Common myeloid progenitor, CD34-positive (primary cell): ENCODE data around the gene MEGF6.

ENCODE experiments used
- CTCF ChIA-PET: fragments of 350-600 bp; sonication (Branson Sonifier 250); formaldehyde crosslinking; loops from one replicate; lab custom pipeline; 2021; ENCODE audit warnings: antibody characterized with exemption; lab: Charles Lee
- POLR2A ChIA-PET: fragments of 350-600 bp; sonication (Branson Sonifier 250); formaldehyde crosslinking; loops from one replicate; lab custom pipeline; 2021; ENCODE audit warnings: antibody characterized with exemption; lab: Charles Lee
- DNase-seq, 3 donors: peaks; one replicate each; pipeline versions ENCODE4 v3.0.0 to v3.0.0-alpha.2; 2013
- H3K27ac ChIP-seq, 2 experiments: 1 replicate in 1 of 2; 2 replicates in 1 of 2; pipeline ENCODE4 v1.7.0; 2013; ENCODE audit warnings: inconsistent platforms in 2 of 2, low read length in 2 of 2, mild to moderate bottlenecking in 2 of 2, low read depth in 1 of 2, moderate library complexity in 1 of 2; ENCODE audit not compliant: severe bottlenecking in 2 of 2, insufficient read depth in 1 of 2, poor library complexity in 1 of 2
- H3K27me3 ChIP-seq, 5 experiments: replicated peaks in 2 of 5; 1 replicate in 3 of 5; 2 replicates in 2 of 5; pipeline versions ENCODE4 v1.6.1 to v1.7.0; 2013; ENCODE audit warnings: low read length in 4 of 5, mild to moderate bottlenecking in 2 of 5, moderate library complexity in 2 of 5, inconsistent platforms in 1 of 5; ENCODE audit not compliant: insufficient read depth in 5 of 5, control insufficient read depth in 4 of 5
- H3K36me3 ChIP-seq, 4 experiments: 1 replicate in 2 of 4; 2 replicates in 2 of 4; pipeline versions ENCODE4 v1.6.1 to v1.7.0; 2013; ENCODE audit warnings: low read length in 3 of 4, control low read depth in 1 of 4, mild to moderate bottlenecking in 1 of 4; ENCODE audit not compliant: control insufficient read depth in 4 of 4, insufficient read depth in 4 of 4
- H3K4me1 ChIP-seq, 4 experiments: 1 replicate in 3 of 4; 2 replicates in 1 of 4; pipeline versions ENCODE4 v1.6.1 to v1.7.1; 2013; ENCODE audit warnings: low read length in 3 of 4, mild to moderate bottlenecking in 3 of 4, control low read depth in 1 of 4, inconsistent platforms in 1 of 4, moderate library complexity in 1 of 4; ENCODE audit not compliant: control insufficient read depth in 4 of 4, insufficient read depth in 4 of 4; ENCODE audit errors: control extremely low read depth in 1 of 4
- H3K4me3 ChIP-seq, 7 experiments: 1 replicate in 4 of 7; 2 replicates in 3 of 7; pipeline versions ENCODE4 v1.5.1 to v1.7.0; 2013; ENCODE audit warnings: mild to moderate bottlenecking in 7 of 7, low read length in 6 of 7, moderate library complexity in 6 of 7, inconsistent platforms in 2 of 7, low read depth in 2 of 7, control low read depth in 1 of 7; ENCODE audit not compliant: insufficient read depth in 4 of 7, control insufficient read depth in 1 of 7; ENCODE audit errors: extremely low read depth in 1 of 7
- H3K9me3 ChIP-seq, 5 experiments: 1 replicate in 4 of 5; 2 replicates in 1 of 5; pipeline versions ENCODE4 v1.6.1 to v1.7.1; 2013; ENCODE audit warnings: low read length in 4 of 5, mild to moderate bottlenecking in 2 of 5, inconsistent platforms in 1 of 5, low read depth in 1 of 5, moderate library complexity in 1 of 5; ENCODE audit not compliant: control insufficient read depth in 4 of 5, insufficient read depth in 2 of 5; ENCODE audit errors: control extremely low read depth in 1 of 5
- WGBS: methylation state at CpG from one replicate; pipeline ENCODE4 v1.1.5; 2013; ENCODE audit not compliant: insufficient coverage; 5-methylcytosine and 5-hydroxymethylcytosine counted together

The MEGF6 gene

DNA sequence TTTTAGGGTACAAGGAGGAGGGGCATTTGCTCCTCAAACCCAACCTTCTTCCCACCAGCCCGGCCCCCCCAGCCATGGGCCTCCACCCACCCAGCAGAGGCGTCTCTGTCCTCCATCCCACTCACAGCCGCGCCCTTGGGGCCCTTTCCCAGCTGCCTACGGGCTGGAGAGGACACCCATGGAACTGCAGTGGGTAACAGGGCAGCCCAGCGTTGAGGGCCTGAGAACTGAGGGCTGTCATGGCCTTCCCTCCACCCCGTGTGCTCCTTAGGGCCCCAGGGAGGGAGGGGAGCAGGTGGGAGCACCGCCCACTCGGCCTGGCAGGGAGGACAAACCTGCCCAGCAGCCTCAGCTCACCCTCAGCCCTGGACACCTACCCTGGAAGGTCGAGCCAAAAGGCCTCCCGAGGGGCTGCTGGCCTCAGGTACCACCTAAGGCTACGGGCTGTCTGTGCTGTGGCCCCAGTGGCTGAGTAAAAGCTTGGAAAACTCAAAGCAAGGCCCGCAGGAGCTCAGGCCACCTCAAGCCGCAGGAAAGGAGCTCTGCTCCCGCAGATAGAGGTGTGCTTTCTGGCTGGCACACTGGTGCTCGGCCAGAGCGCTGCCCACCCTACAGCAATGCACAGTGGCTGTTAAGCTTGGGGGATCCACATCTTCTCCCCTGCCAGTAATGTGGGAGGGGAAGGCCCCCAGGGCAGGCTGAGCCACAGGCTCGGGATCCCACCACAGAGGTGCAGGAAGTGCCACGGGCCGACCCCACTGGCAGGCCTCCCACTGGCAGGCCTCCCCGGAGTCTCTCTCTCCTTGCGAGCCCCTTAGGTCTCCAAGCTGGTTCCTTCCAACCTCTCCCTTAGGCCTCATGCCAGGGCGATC lies 159.1 kb downstream of the MEGF6 start:
- no peaks in the 10 kb centered on the region for H3K36me3 ChIP-seq
- no peak for DNase-seq
- no peak overlapping the region for H3K4me3 ChIP-seq
- ChIA-PET POLR2A (no interaction called here), CTCF (interaction anchor here (0.7 to 2.8 kb wide), 20 partner anchors 9 to 373 kb away, joined by 3 to 26 read pairs (median 6); no protein-coding TSS in a partner anchor)
- no peak overlapping the region for H3K27ac ChIP-seq
- 84% methylated on average over 21 of the region's 23 CpGs for WGBS
- peaks cover 0 to 2% (median 0%) of the 10 kb centered on the region in 5 experiments for H3K9me3 ChIP-seq
- peaks cover 0 to 10% (median 1%) of the 10 kb centered on the region in 5 experiments for H3K27me3 ChIP-seq
- H3K4me1 ChIP-seq = peaks cover 0 to 17% (median 11%) of the 10 kb centered on the region in 4 experiments

DNA sequence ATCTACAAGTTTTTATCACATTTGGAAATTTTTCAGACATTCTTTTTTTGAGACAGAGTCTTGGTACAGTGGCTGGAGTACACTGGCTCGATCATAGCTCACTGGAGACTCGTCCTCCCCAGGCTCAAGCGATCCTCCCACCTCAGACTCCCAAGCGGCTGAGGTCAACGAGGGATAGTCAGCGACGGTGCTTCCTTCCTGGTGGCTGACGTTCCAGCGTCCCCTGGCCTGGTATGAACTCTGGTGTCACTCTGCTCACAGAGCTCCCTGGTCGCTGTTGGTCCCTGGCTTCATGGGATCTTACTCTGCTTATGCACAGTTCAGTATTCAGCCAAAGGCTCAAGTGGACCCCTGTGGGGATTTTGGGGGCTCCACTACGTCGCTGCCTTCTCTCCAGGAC lies 160.3 kb downstream of the MEGF6 start:
- ChIA-PET CTCF (interaction anchor here (1.5 kb wide), 1 partner anchor 32 kb away, joined by 4 read pairs; no protein-coding TSS in a partner anchor), POLR2A (no interaction called here)
- no peak overlapping the region for H3K27ac ChIP-seq
- H3K4me3 ChIP-seq = no peak overlapping the region
- peaks cover 0 to 17% (median 11%) of the 10 kb centered on the region in 4 experiments for H3K4me1 ChIP-seq
- peaks cover 0 to 10% (median 1%) of the 10 kb centered on the region in 5 experiments for H3K27me3 ChIP-seq
- H3K36me3 ChIP-seq = no peaks in the 10 kb centered on the region
- 74% methylated on average over 12 of the region's 12 CpGs for WGBS
- no peak for DNase-seq
- H3K9me3 ChIP-seq = peaks cover 0 to 2% (median 0%) of the 10 kb centered on the region in 5 experiments

DNA sequence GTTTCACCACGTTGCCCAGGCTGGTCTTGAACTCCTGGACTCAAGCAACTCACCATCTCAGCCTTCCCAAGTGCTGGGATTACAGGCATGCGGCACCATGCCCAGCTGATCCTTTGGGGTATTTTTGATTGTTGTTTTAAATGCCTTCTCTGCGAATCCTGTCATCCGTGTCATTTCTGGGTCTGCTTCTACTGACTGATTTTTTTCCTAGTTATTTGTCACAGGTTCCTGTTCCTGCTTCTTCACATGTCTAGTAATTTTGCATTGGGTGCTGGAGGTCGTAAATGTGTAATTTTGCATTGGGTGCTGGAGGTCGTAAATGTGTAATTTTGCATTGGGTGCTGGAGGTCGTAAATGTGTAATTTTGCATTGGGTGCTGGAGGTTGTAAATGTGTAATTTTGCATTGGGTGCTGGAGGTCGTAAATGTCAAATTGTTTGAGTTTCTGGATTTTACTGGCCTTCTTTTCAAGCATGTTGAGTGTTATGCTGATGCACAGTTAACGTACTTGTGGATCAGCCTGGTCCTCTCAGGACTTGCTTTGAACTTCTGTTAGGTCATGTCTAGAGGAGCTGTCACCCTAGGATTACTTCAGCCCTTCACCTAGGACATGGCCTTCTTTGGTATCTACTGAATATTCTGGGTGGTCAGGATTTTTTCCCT lies 161.0 kb downstream of the MEGF6 start:
- H3K36me3 ChIP-seq = no peaks in the 10 kb centered on the region
- 85% methylated on average over 6 of the region's 9 CpGs for WGBS
- ChIA-PET CTCF (interaction anchor here (0.7 to 1.5 kb wide), 3 partner anchors 33 to 41 kb away, joined by 3 to 4 read pairs (median 3); no protein-coding TSS in a partner anchor), POLR2A (no interaction called here)
- peaks cover 0 to 17% (median 10%) of the 10 kb centered on the region in 4 experiments for H3K4me1 ChIP-seq
- DNase-seq = no peak
- H3K9me3 ChIP-seq = peaks cover 0 to 2% (median 0%) of the 10 kb centered on the region in 5 experiments
- H3K4me3 ChIP-seq = no peak overlapping the region
- peaks cover 0 to 10% (median 1%) of the 10 kb centered on the region in 5 experiments for H3K27me3 ChIP-seq
- no peak overlapping the region for H3K27ac ChIP-seq

DNA sequence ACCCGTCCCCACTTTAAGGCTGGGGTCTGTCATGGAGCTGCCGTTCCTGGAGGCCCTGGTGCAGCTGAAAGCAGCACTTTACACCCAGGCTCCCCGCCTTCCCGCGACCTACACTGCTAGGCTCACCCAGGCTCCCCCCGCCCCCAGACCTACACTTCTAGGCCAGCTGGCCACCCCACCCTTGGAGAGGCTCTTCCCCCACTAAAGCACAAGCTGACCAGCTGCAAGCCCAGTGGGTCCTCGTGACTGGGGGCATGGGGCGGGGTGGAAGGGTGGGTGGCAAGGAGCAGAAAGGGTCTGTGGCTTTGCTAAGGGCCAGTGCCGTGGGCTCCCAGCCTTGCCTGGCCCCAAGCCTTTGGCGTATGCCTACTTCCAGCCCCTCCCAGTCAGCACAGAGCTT lies 166.6 kb downstream of the MEGF6 start:
- H3K4me3 ChIP-seq = no peak overlapping the region
- DNase-seq = no peak
- ChIA-PET CTCF (no interaction called here), POLR2A (no interaction called here)
- no peaks in the 10 kb centered on the region for H3K4me1 ChIP-seq
- H3K27me3 ChIP-seq = peaks cover 0 to 26% (median 2%) of the 10 kb centered on the region in 5 experiments
- no peaks in the 10 kb centered on the region for H3K36me3 ChIP-seq
- no peak overlapping the region for H3K27ac ChIP-seq
- H3K9me3 ChIP-seq = peaks cover 0 to 2% (median 0%) of the 10 kb centered on the region in 5 experiments
- WGBS = 60% methylated on average over 3 of the region's 10 CpGs

DNA sequence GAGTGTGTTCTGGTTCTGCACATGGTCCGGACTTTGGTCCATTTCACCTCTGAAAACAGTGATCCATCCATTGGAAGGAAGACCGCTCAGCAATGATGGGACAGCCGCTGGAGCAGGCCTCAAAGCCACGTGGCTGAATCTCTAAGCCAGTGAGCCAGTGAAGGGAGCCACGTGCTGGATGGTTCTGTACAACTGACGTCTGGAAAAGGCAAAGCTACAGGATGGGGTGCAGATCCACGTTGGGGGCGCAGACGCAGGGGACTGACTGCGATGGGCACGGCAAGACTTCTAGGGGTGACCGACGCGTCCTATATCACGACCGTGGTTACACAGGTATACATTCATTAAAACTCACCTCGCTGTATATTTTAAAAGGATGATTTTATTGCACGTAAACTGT lies 167.0 kb downstream of the MEGF6 start:
- ChIA-PET POLR2A (no interaction called here), CTCF (interaction anchor here (1.4 kb wide), 1 partner anchor 8 kb away, joined by 5 read pairs; no protein-coding TSS in a partner anchor)
- no peak for DNase-seq
- Histone ChIP-seq H3K9me3 (peaks cover 0 to 2% (median 0%) of the 10 kb centered on the region in 5 experiments), H3K27ac (no peak overlapping the region), H3K36me3 (no peaks in the 10 kb centered on the region), H3K27me3 (peaks cover 0 to 26% (median 2%) of the 10 kb centered on the region in 5 experiments), H3K4me3 (no peak overlapping the region), H3K4me1 (no peaks in the 10 kb centered on the region)
- 96% methylated on average over 18 of the region's 18 CpGs for WGBS

DNA sequence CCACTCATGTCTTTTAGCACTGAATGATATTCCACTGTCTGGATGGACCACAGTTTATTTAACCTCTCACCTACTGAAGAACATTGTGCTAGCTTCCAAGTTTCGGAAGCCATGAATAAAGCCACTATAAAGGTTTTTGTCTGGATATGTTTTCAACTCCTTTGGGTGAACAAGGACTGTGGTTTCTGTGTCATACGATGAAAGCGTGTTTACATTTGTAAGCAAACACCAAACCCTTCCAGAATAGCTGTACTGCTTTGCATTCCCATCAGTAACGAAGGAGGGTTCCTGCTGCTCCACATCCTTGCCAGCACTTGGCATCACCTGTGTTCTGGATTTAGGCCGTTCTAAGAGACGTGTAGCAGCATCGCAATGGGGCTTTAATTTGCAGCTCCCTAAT lies 167.5 kb downstream of the MEGF6 start:
- CTCF ChIA-PET = interaction anchor here (1.4 kb wide), 1 partner anchor 9 kb away, joined by 5 read pairs; no protein-coding TSS in a partner anchor
- no peaks in the 10 kb centered on the region for H3K4me1 ChIP-seq

More for the DNA sequence above, 167.5 kb downstream of the MEGF6 start:
- peaks cover 0 to 2% (median 0%) of the 10 kb centered on the region in 5 experiments for H3K9me3 ChIP-seq
- no peaks in the 10 kb centered on the region for H3K36me3 ChIP-seq
- WGBS = 96% methylated on average over 6 of the region's 7 CpGs
- POLR2A ChIA-PET = no interaction called here
- H3K27ac ChIP-seq = no peak overlapping the region
- H3K27me3 ChIP-seq = peaks cover 0 to 26% (median 2%) of the 10 kb centered on the region in 5 experiments
- DNase-seq = no peak
- no peak overlapping the region for H3K4me3 ChIP-seq
